H1 (cell line): Measurements from ENCODE around the gene DGKA. TPM values are rescaled to one million over a fixed set of nuclear protein-coding genes. Genes with fewer than 3 reads are reported as not detected.

Experiments
- CTCF ChIA-PET: fragments of 300-600 bp; sonication (Branson Sonifier 250); formaldehyde crosslinking; loops from one replicate; lab custom pipeline; 2021; ENCODE audit not compliant: partially characterized antibody; lab: Charles Lee
- POLR2A ChIA-PET: fragments of 300-600 bp; sonication (Branson Sonifier 250); formaldehyde crosslinking; loops from one replicate; lab custom pipeline; 2021; ENCODE audit warnings: inconsistent platforms; ENCODE audit not compliant: partially characterized antibody; lab: Charles Lee
- DNase-seq, 2 experiments: peaks; one replicate each; pipeline versions ENCODE4 v3.0.0 to v3.0.0-alpha.2; 2010 to 2022; ENCODE audit warnings: low spot score in 2 of 2, low read depth in 1 of 2, mixed read lengths in 1 of 2
- FAIRE-seq: peaks from 2 replicates; lab custom pipeline; 2011; peaks lifted over from hg19 to GRCh38; lab: Jason Lieb, UNC
- H2AFZ ChIP-seq: 2 replicates; pipeline ENCODE4 v1.8.1; 2012; ENCODE audit warnings: low read length, inconsistent platforms
- H2AK5ac ChIP-seq: 2 replicates; pipeline ENCODE4 v1.6.1; 2013; ENCODE audit warnings: low read depth, low read length
- H2BK120ac ChIP-seq: replicated peaks from 2 replicates; pipeline ENCODE3; 2013; ENCODE audit warnings: low read depth, low read length, inconsistent platforms
- H2BK12ac ChIP-seq: 2 replicates; pipeline ENCODE4 v1.6.1; 2013; ENCODE audit warnings: low read depth, low read length
- H2BK15ac ChIP-seq: 2 replicates; pipeline ENCODE4 v1.6.1; 2013; ENCODE audit warnings: low read length
- H2BK20ac ChIP-seq: 2 replicates; pipeline ENCODE4 v1.6.1; 2013; ENCODE audit warnings: low read length
- H2BK5ac ChIP-seq: 2 replicates; pipeline ENCODE4 v1.6.1; 2013; ENCODE audit warnings: low read depth, low read length
- H3K14ac ChIP-seq: 2 replicates; pipeline ENCODE4 v1.6.1; 2013; ENCODE audit warnings: inconsistent platforms; ENCODE audit not compliant: insufficient read length
- H3K18ac ChIP-seq: 2 replicates; pipeline ENCODE4 v1.6.1; 2013; ENCODE audit warnings: low read length; ENCODE audit errors: extremely low read depth
- H3K23ac ChIP-seq: 2 replicates; pipeline ENCODE4 v1.6.1; 2013; ENCODE audit warnings: inconsistent platforms; ENCODE audit not compliant: insufficient read length
- H3K23me2 ChIP-seq: 2 replicates; pipeline ENCODE4 v1.6.1; 2013; ENCODE audit warnings: low read depth, low read length
- H3K27ac ChIP-seq: 2 replicates; pipeline ENCODE4 v1.6.1; 2011; ENCODE audit warnings: low read depth, low read length, inconsistent platforms
- H3K27me3 ChIP-seq, 4 experiments: replicated peaks in 1 of 4; 1 replicate in 1 of 4; 2 replicates in 3 of 4; pipeline versions ENCODE4 v1.6.1 to v1.8.1; 2011 to 2013; ENCODE audit warnings: low read length in 3 of 4, mild to moderate bottlenecking in 3 of 4, inconsistent platforms in 2 of 4, mixed read lengths in 2 of 4, moderate library complexity in 1 of 4; ENCODE audit not compliant: control insufficient read depth in 3 of 4, insufficient read depth in 3 of 4; ENCODE audit errors: extremely low read depth in 1 of 4
- H3K36me3 ChIP-seq, 4 experiments: 2 replicates each; pipeline versions ENCODE4 v1.6.1 to v1.8.1; 2011 to 2013; ENCODE audit warnings: mild to moderate bottlenecking in 4 of 4, low read length in 3 of 4, moderate library complexity in 2 of 4, control low read depth in 1 of 4, inconsistent platforms in 1 of 4; ENCODE audit not compliant: insufficient read depth in 4 of 4, control insufficient read depth in 2 of 4
- H3K4ac ChIP-seq: replicated peaks from 2 replicates; pipeline ENCODE3; 2013; ENCODE audit warnings: low read length, low read depth, mixed read lengths, inconsistent platforms; ENCODE audit not compliant: insufficient read length
- H3K4me1 ChIP-seq, 4 experiments: replicated peaks in 1 of 4; 1 replicate in 1 of 4; 2 replicates in 3 of 4; pipeline versions ENCODE4 v1.6.1 to v1.8.1; 2011 to 2013; ENCODE audit warnings: low read length in 3 of 4, inconsistent platforms in 2 of 4, mixed read lengths in 1 of 4; ENCODE audit not compliant: insufficient read depth in 4 of 4, control insufficient read depth in 3 of 4
- H3K4me2 ChIP-seq, 2 experiments: 2 replicates each; pipeline versions ENCODE4 v1.6.1 to v1.8.1; 2011 to 2013; ENCODE audit warnings: low read depth in 2 of 2, low read length in 2 of 2, control low read depth in 1 of 2, inconsistent platforms in 1 of 2, mild to moderate bottlenecking in 1 of 2; ENCODE audit not compliant: insufficient read depth in 1 of 2
- H3K4me3 ChIP-seq, 4 experiments: fragments of 200-600, 300-600 bp in 1 of 4; sonication (generic), shearing (Covaris generic), sonication (Bioruptor Twin) in 1 of 4; 2 replicates each; pipeline versions ENCODE4 v1.5.1 to v1.8.1; 2011 to 2016; ENCODE audit warnings: low read length in 4 of 4, low read depth in 3 of 4, control low read depth in 2 of 4, inconsistent platforms in 2 of 4, mild to moderate bottlenecking in 2 of 4, mixed read lengths in 1 of 4, moderate library complexity in 1 of 4; ENCODE audit not compliant: insufficient read depth in 2 of 4; ENCODE audit errors: extremely low read depth in 1 of 4
- H3K56ac ChIP-seq: replicated peaks from 2 replicates; pipeline ENCODE3; 2013; ENCODE audit warnings: low read depth, mild to moderate bottlenecking, mixed read lengths, low read length, inconsistent platforms; ENCODE audit not compliant: insufficient read length
- H3K79me1 ChIP-seq: 2 replicates; pipeline ENCODE4 v1.6.1; 2013; ENCODE audit warnings: low read depth, low read length, control low read depth
- H3K79me2 ChIP-seq, 2 experiments: 2 replicates each; pipeline versions ENCODE4 v1.6.1 to v1.8.1; 2012 to 2013; ENCODE audit warnings: low read length in 2 of 2, mild to moderate bottlenecking in 2 of 2, inconsistent platforms in 1 of 2; ENCODE audit not compliant: insufficient read depth in 2 of 2, control insufficient read depth in 1 of 2
- H3K9ac ChIP-seq, 4 experiments: replicated peaks in 1 of 4; 1 replicate in 1 of 4; 2 replicates in 3 of 4; pipeline versions ENCODE4 v1.6.1 to v1.8.1; 2011 to 2013; ENCODE audit warnings: low read depth in 3 of 4, low read length in 3 of 4, control low read depth in 2 of 4, mild to moderate bottlenecking in 2 of 4, moderate library complexity in 2 of 4, inconsistent platforms in 1 of 4; ENCODE audit errors: extremely low read depth in 1 of 4
- H3K9me3 ChIP-seq, 2 experiments: 2 replicates each; pipeline versions ENCODE4 v1.6.1 to v1.8.1; 2012 to 2013; ENCODE audit warnings: mild to moderate bottlenecking in 2 of 2, moderate library complexity in 2 of 2, control low read depth in 1 of 2, inconsistent platforms in 1 of 2, low read depth in 1 of 2, low read length in 1 of 2, mixed read lengths in 1 of 2; ENCODE audit not compliant: insufficient read depth in 2 of 2
- H4K20me1 ChIP-seq, 2 experiments: replicated peaks in 1 of 2; 2 replicates each; pipeline versions ENCODE3 to v1.8.1; 2011 to 2013; ENCODE audit warnings: inconsistent platforms in 2 of 2, low read length in 2 of 2, mild to moderate bottlenecking in 1 of 2; ENCODE audit not compliant: insufficient read depth in 2 of 2, control insufficient read depth in 1 of 2
- H4K5ac ChIP-seq: 2 replicates; pipeline ENCODE4 v1.6.1; 2013; ENCODE audit warnings: low read length, low read depth, mixed read lengths, inconsistent platforms; ENCODE audit not compliant: insufficient read length
- H4K8ac ChIP-seq: 2 replicates; pipeline ENCODE4 v1.8.0; 2013; ENCODE audit warnings: mild to moderate bottlenecking, moderate library complexity, low read length, inconsistent platforms; ENCODE audit not compliant: insufficient read depth; ENCODE audit errors: extremely low read depth
- H4K91ac ChIP-seq: replicated peaks from 2 replicates; pipeline ENCODE3; 2013; ENCODE audit warnings: low read length, mixed read lengths, inconsistent platforms; ENCODE audit not compliant: insufficient read length
- WGBS, 2 experiments: shearing (Covaris generic) in 1 of 2; methylation state at CpG; one replicate each; pipeline versions ENCODE4 v1.1.6 to v1.1.7; 2013 to 2015; ENCODE audit warnings: low lambda C conversion rate in 2 of 2, mixed read lengths in 2 of 2, inconsistent platforms in 1 of 2, low coverage in 1 of 2, missing lambda C conversion rate in 1 of 2; ENCODE audit not compliant: insufficient replicate concordance in 2 of 2, insufficient coverage in 1 of 2, insufficient read length in 1 of 2; ENCODE audit errors: extremely low coverage in 1 of 2, missing lambda C conversion rate in 1 of 2; 5-methylcytosine and 5-hydroxymethylcytosine counted together
- polyA plus RNA-seq, 7 experiments: library from polyadenylated mRNA; depleted of rRNA in 3 of 7; stranded (reverse) in 5 of 7; unstranded in 2 of 7; fragments of >200 nt in 5 of 7; fragments of 200-250 nt in 2 of 7; gene quantifications; 1 replicate in 5 of 7; 2 replicates in 1 of 7; 4 replicates in 1 of 7; pipeline versions ENCODE4 v1.2.1 to v1.2.3, GENCODE V29; 2011 to 2013; ENCODE audit warnings: missing spikeins in 2 of 7, mixed read lengths in 2 of 7
- total RNA-seq: library from RNA; stranded (reverse); fragmentation: NEBNext Ultra II Directional; extraction: Animal tissue kit (Norgen Biotek cat#: 25700); gene quantifications from 2 replicates; pipeline ENCODE4 v1.2.1, GENCODE V29; 2021

Gene DGKA
- total and polyA plus RNA-seq, 2 of the 8 experiments (the other 6 are each of a cell fraction or from before 2014, with no cell fraction given), result 15.9 to 18.0 TPM

DNA sequence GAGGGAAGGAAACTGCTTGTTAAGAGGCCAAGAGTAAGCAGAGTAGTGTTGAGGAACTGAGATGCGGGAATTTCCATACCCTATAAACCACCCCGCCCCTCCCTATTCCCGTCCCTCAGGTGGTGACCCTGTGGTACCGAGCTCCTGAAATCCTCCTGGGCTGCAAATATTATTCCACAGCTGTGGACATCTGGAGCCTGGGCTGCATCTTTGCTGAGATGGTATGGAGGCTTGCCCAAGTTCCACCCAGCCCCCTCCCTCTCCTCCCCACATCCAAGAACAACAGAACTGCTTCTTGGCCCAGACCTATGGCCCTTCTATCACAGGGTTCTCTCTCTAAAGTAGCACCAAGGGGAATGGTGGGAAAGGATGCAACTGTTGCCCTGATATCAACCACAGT, 38.4 kb downstream of the DGKA start:
- FAIRE-seq (no peak), DNase-seq (no peak)
- Histone ChIP-seq H2BK120ac (no peak overlapping the region), H3K27ac (no peak overlapping the region), H3K9ac (no peak overlapping the region), H3K79me1 (no peaks in the 10 kb centered on the region; the same call in 1 of the 2 replicates), H4K20me1 (peaks cover 0 to 2% of the 10 kb centered on the region in 2 experiments), H3K4ac (no peak overlapping the region), H4K5ac (no peak overlapping the region), H3K4me3 (no peak overlapping the region), H3K4me1 (peaks cover 2 to 17% (median 7%) of the 10 kb centered on the region in 4 experiments), H3K36me3 (peaks cover 2 to 29% (median 14%) of the 10 kb centered on the region in 4 experiments; a peak in 5 of 8 replicates), H3K9me3 (no peaks in the 10 kb centered on the region), H3K23me2 (peaks cover 15% of the 10 kb centered on the region), H3K14ac (no peak overlapping the region), H2BK15ac (no peak overlapping the region), H2AFZ (no peak overlapping the region), H3K18ac (no peak overlapping the region), H2AK5ac (no peak overlapping the region), H3K23ac (no peak overlapping the region), H4K8ac (no peak overlapping the region), H2BK5ac (no peak overlapping the region), H2BK12ac (no peak overlapping the region), H4K91ac (no peak overlapping the region), H3K4me2 (no peak overlapping the region), H3K56ac (no peak overlapping the region), H3K27me3 (no peaks in the 10 kb centered on the region), H2BK20ac (no peak overlapping the region), H3K79me2 (peaks cover 3 to 12% of the 10 kb centered on the region in 2 experiments; a peak in 3 of 4 replicates)
- WGBS, 2 experiments, result 93% methylated on average over 2 of the region's 4 CpGs; no CpG with 5 or more reads in 1 of the 2 experiments
- ChIA-PET CTCF (interaction anchor here (1.4 to 2.1 kb wide), 3 partner anchors 12 to 30 kb away, joined by 3 to 12 read pairs (median 5); no protein-coding TSS in a partner anchor), POLR2A (interaction anchor here (0.6 to 1.7 kb wide), 4 partner anchors 29 to 148 kb away, joined by 3 to 5 read pairs (median 4); partner anchors contain the start of genes PYM1 and ZC3H10)
